Body of pancreas (tissue), 4 donors: ENCODE measurements around the gene ZNF74.

Experiments
- POLR2A ChIP-seq, 3 donors: fragments of 450-650 bp; IDR thresholded peaks; one replicate each; pipeline ENCODE4 v1.6.1; 2016; ENCODE audit warnings: antibody characterized with exemption in 3 of 3, mild to moderate bottlenecking in 2 of 3
- TF ChIP-seq, protein P1 (sequence below), 7 experiments: fragments of 450-650 bp in 4 of 7; fragments of 200-600 bp in 3 of 7; sonication (generic) in 3 of 7; IDR thresholded peaks; one replicate each; pipeline ENCODE4 v1.5.1; 2016 to 2019; ENCODE audit warnings: antibody characterized with exemption in 7 of 7

DNA sequence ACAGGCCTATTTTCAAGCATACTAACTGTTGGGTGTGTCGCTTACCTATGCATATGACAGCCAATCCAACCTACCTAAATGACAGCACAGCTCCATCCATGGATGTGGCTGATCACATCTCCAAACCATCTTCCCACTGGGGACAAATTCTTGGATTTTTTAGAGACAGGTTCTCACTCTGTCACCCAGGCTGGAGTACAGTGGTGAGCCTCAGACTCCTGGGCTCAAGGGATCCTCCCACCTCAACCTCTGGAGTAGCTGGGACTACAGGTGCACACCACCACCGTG, 25.7 kb downstream of the ZNF74 start:
- TF ChIP-seq, protein P1, sequence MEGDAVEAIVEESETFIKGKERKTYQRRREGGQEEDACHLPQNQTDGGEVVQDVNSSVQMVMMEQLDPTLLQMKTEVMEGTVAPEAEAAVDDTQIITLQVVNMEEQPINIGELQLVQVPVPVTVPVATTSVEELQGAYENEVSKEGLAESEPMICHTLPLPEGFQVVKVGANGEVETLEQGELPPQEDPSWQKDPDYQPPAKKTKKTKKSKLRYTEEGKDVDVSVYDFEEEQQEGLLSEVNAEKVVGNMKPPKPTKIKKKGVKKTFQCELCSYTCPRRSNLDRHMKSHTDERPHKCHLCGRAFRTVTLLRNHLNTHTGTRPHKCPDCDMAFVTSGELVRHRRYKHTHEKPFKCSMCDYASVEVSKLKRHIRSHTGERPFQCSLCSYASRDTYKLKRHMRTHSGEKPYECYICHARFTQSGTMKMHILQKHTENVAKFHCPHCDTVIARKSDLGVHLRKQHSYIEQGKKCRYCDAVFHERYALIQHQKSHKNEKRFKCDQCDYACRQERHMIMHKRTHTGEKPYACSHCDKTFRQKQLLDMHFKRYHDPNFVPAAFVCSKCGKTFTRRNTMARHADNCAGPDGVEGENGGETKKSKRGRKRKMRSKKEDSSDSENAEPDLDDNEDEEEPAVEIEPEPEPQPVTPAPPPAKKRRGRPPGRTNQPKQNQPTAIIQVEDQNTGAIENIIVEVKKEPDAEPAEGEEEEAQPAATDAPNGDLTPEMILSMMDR (IDR thresholded peaks at IDR 0.05) = no peak
- TF ChIP-seq POLR2A (IDR thresholded peaks at IDR 0.05) = no peak
